A375 (cell line): ENCODE data around the gene CDKN2B. TPM values are rescaled to one million over a fixed set of nuclear protein-coding genes. Genes with fewer than 3 reads are reported as not detected.

Source experiments
- small RNA-seq: library from RNA; depleted of rRNA; stranded (forward); fragments of <200 nt; gene quantifications from one replicate; pipeline ENCODE3, GENCODE V24; 2014
- total RNA-seq: library from RNA; depleted of rRNA; stranded (reverse); fragments of >200 nt; shearing (Covaris generic); gene quantifications from 2 replicates; pipeline ENCODE4 v1.2.3, GENCODE V29; 2014; rRNA removed

Gene CDKN2B
- not detected in 2 replicates for total RNA-seq

GRCh38 chr9:22008717-22009505, at the start of gene CDKN2B:
Gene CDKN2B (minus strand): TSS chr9:22009305. CDS start chr9:22008953, 352 bp downstream.

GRCh38 chr9:21994556-21995005, 14.5 kb downstream of the CDKN2B start, which contains the start of gene CDKN2B-AS1:
Gene CDKN2B-AS1 (plus strand): TSS chr9:21994791.

GRCh38 chr9:21993893-21994555, 15.1 kb downstream of the CDKN2B start, which contains the start of gene CDKN2A:
Gene CDKN2A (minus strand): TSS chr9:21994392.

Small RNA genes lying within 50 kb of the gene (small RNA-seq; reads per million reads assigned to genes)
- not detected for gene RF02045

Other genes with a start within 250 kb of the CDKN2B start
- 112 and 126 TPM in 2 replicates for gene MTAP, start 206.7 kb downstream of the CDKN2B start, total RNA-seq
- gene CDKN2A, start 14.9 kb downstream of the CDKN2B start, total RNA-seq, result 7.8 and 14.4 TPM in 2 replicates
- gene CDKN2B-AS1, start 14.5 kb downstream of the CDKN2B start, total RNA-seq, result 0.08 TPM in 1 of 2 replicates, not detected in the other